Bone marrow (tissue), 2 donors: ENCODE data around the gene LCN6.
A peak's percentile ranks its signal among the peaks of the same experiment; 100 is the strongest.

ENCODE experiments used
- DNase-seq, 2 donors: peaks; one replicate each; lab custom pipeline; 2025; lab: John Stamatoyannopoulos, UW

LCN6 gene

GRCh38 chr9:136743639-136744211 is 4.6 kb downstream of the LCN6 start:
- no peak for DNase-seq

GRCh38 chr9:136742591-136743391 is 5.5 kb downstream of the LCN6 start, which contains the start of gene LCN10:
Gene LCN10 (minus strand): TSS chr9:136742940. CDS start chr9:136742903, 37 bp downstream.
- no peak for DNase-seq

GRCh38 chr9:136741883-136742571 is 6.3 kb downstream of the LCN6 start:
- no peak for DNase-seq

GRCh38 chr9:136740971-136741882 is 7.1 kb downstream of the LCN6 start:
- DNase-seq, result no peak

- DNase-seq, result no peak
These were observed 7.8 kb downstream of the LCN6 start for GRCh38 chr9:136740491-136740890.

GRCh38 chr9:136740069-136740468 is 8.3 kb downstream of the LCN6 start:
- DNase-seq, result no peak

- no peak for DNase-seq
These were observed 8.8 kb downstream of the LCN6 start for GRCh38 chr9:136739509-136739908.

GRCh38 chr9:136738960-136739359 is 9.4 kb downstream of the LCN6 start:
- DNase-seq, result no peak

- no peak for DNase-seq
These were observed 12.4 kb downstream of the LCN6 start for GRCh38 chr9:136735812-136736480.

GRCh38 chr9:136734837-136735496 is 13.4 kb downstream of the LCN6 start:
- no peak for DNase-seq

- DNase-seq, result no peak
These were observed 14.7 kb downstream of the LCN6 start for GRCh38 chr9:136733611-136734010.

- no peak for DNase-seq
These were observed 15.7 kb downstream of the LCN6 start for GRCh38 chr9:136732444-136733178.

GRCh38 chr9:136729926-136730325 is 18.4 kb downstream of the LCN6 start:
- no peak for DNase-seq

GRCh38 chr9:136729144-136729543 is 19.2 kb downstream of the LCN6 start:
- DNase-seq, result no peak

- no peak for DNase-seq
These were observed 19.7 kb downstream of the LCN6 start for GRCh38 chr9:136728548-136729123.

- peak; percentile 81 for DNase-seq
These were observed 20.2 kb downstream of the LCN6 start for GRCh38 chr9:136728080-136728547.

GRCh38 chr9:136726631-136727191 is 21.6 kb downstream of the LCN6 start:
- no peak for DNase-seq

GRCh38 chr9:136726118-136726517 is 22.2 kb downstream of the LCN6 start:
- no peak for DNase-seq

GRCh38 chr9:136725612-136726011 is 22.7 kb downstream of the LCN6 start:
- DNase-seq, result no peak
